GM23338 (cell line): ENCODE measurements around the gene HPS5. TPM values are rescaled to one million over a fixed set of nuclear protein-coding genes. Genes with fewer than 3 reads are reported as not detected.

Experiments
- ATAC-seq: fragments of 200-7000 bp; cut with Tn5 transposase; 3 replicates; pipeline ENCODE4 v1.9.1; 2020
- DNase-seq: peaks from one replicate; pipeline ENCODE4 v3.0.0-alpha.2; 2015; ENCODE audit warnings: low spot score
- H2AFZ ChIP-seq: fragments of 200-600 bp; sonication (generic); 2 replicates; pipeline ENCODE4 v1.8.0; 2016; ENCODE audit warnings: antibody characterized with exemption, mild to moderate bottlenecking, moderate library complexity
- H3F3A ChIP-seq: fragments of 200-600 bp; sonication (generic); replicated peaks from 2 replicates; pipeline ENCODE4 v1.8.0; 2017; ENCODE audit warnings: antibody characterized with exemption, mixed run types, low read depth
- H3K27ac ChIP-seq: fragments of 200-600 bp; sonication (generic); 2 replicates; pipeline ENCODE4 v1.6.1; 2016; ENCODE audit warnings: low read depth
- H3K27me3 ChIP-seq: fragments of 200-600 bp; sonication (generic); 2 replicates; pipeline ENCODE4 v1.8.0; 2016; ENCODE audit warnings: mild to moderate bottlenecking, mixed run types, moderate library complexity; ENCODE audit not compliant: insufficient read depth
- H3K36me3 ChIP-seq: fragments of 200-600 bp; sonication (generic); 2 replicates; pipeline ENCODE4 v1.8.0; 2016; ENCODE audit warnings: mild to moderate bottlenecking; ENCODE audit not compliant: insufficient read depth
- H3K4me1 ChIP-seq: fragments of 200-600 bp; sonication (generic); 2 replicates; pipeline ENCODE4 v1.8.0; 2016; ENCODE audit warnings: mild to moderate bottlenecking, moderate library complexity; ENCODE audit not compliant: insufficient read depth
- H3K4me2 ChIP-seq: fragments of 200-600 bp; sonication (generic); 2 replicates; pipeline ENCODE4 v1.7.1; 2017; ENCODE audit warnings: mixed run types
- H3K4me3 ChIP-seq: fragments of 200-600 bp; sonication (generic); 2 replicates; pipeline ENCODE4 v1.6.1; 2016; ENCODE audit warnings: mixed run types
- H3K79me2 ChIP-seq: fragments of 200-600 bp; sonication (generic); replicated peaks from 2 replicates; pipeline ENCODE4 v1.8.0; 2017; ENCODE audit warnings: mild to moderate bottlenecking; ENCODE audit not compliant: insufficient read depth
- H3K9me2 ChIP-seq: fragments of 200-600 bp; sonication (generic); 2 replicates; pipeline ENCODE4 v1.8.0; 2017; ENCODE audit not compliant: insufficient read depth
- H4K20me1 ChIP-seq: fragments of 200-600 bp; sonication (generic); replicated peaks from 2 replicates; pipeline ENCODE4 v1.8.0; 2017; ENCODE audit warnings: mild to moderate bottlenecking; ENCODE audit not compliant: insufficient read depth
- H3K27ac Mint-ChIP-seq: 2 replicates; pipeline ENCODE4 v1.8.0; 2020; ENCODE audit warnings: inconsistent platforms, mild to moderate bottlenecking, moderate library complexity, mixed read lengths
- H3K27me3 Mint-ChIP-seq: 3 replicates; pipeline ENCODE4 v1.8.0; 2022; ENCODE audit warnings: low read depth, mild to moderate bottlenecking, moderate library complexity, mixed read lengths, inconsistent platforms; ENCODE audit not compliant: insufficient read depth, poor library complexity
- H3K36me3 Mint-ChIP-seq: 3 replicates; pipeline ENCODE4 v1.8.0; 2021; ENCODE audit warnings: low read depth, mild to moderate bottlenecking, inconsistent platforms, moderate library complexity, mixed read lengths
- H3K4me1 Mint-ChIP-seq: 3 replicates; pipeline ENCODE4 v1.8.0; 2020; ENCODE audit warnings: mild to moderate bottlenecking, inconsistent platforms, mixed read lengths
- H3K4me3 Mint-ChIP-seq: 3 replicates; pipeline ENCODE4 v1.8.0; 2021; ENCODE audit warnings: moderate library complexity, mild to moderate bottlenecking, inconsistent platforms, mixed read lengths
- H3K9me3 Mint-ChIP-seq: 3 replicates; pipeline ENCODE4 v1.8.0; 2020; ENCODE audit warnings: moderate library complexity, mild to moderate bottlenecking, inconsistent platforms, mixed read lengths
- CREB1 ChIP-seq: fragments of 250-450 bp; sonication (Bioruptor Pico); IDR thresholded peaks from 2 replicates; pipeline ENCODE4 v1.5.0; 2020; ENCODE audit warnings: low read depth, mild to moderate bottlenecking, moderate library complexity
- ETS1 ChIP-seq: IDR thresholded peaks from 2 replicates; pipeline ENCODE4 v1.6.1; 2016; ENCODE audit warnings: antibody characterized with exemption
- EZH2phosphoT487 ChIP-seq: fragments of 200-600 bp; sonication (generic); IDR thresholded peaks from one replicate; pipeline ENCODE4 v1.8.1; 2018; ENCODE audit warnings: antibody characterized with exemption; ENCODE audit not compliant: unreplicated experiment
- JUNB ChIP-seq: IDR thresholded peaks from one replicate; pipeline ENCODE4 v1.6.1; 2016; ENCODE audit warnings: antibody characterized with exemption; ENCODE audit not compliant: unreplicated experiment
- NANOG ChIP-seq: IDR thresholded peaks from 2 replicates; pipeline ENCODE4 v1.6.1; 2016; ENCODE audit warnings: antibody characterized with exemption, borderline replicate concordance
- POLR2AphosphoS5 ChIP-seq: IDR thresholded peaks from 2 replicates; pipeline ENCODE4 v1.6.1; 2016; ENCODE audit warnings: antibody characterized with exemption, low read depth
- REST ChIP-seq: IDR thresholded peaks from one replicate; pipeline ENCODE4 v1.6.1; 2018; ENCODE audit warnings: antibody characterized with exemption; ENCODE audit not compliant: unreplicated experiment
- STAT1 ChIP-seq: IDR thresholded peaks from one replicate; pipeline ENCODE4 v1.6.1; 2016; ENCODE audit warnings: antibody characterized with exemption; ENCODE audit not compliant: unreplicated experiment
- ZNF114 ChIP-seq: fragments of 250-450 bp; sonication (Bioruptor Pico); IDR thresholded peaks from 2 replicates; pipeline ENCODE4 v1.5.0; 2020; ENCODE audit warnings: mild to moderate bottlenecking, moderate library complexity
- ZNF331 ChIP-seq: fragments of 250-450 bp; sonication (Bioruptor Pico); IDR thresholded peaks from 2 replicates; pipeline ENCODE4 v1.5.0; 2020; ENCODE audit warnings: low read depth, mild to moderate bottlenecking, moderate library complexity
- ZNF462 ChIP-seq: fragments of 250-450 bp; sonication (Bioruptor Pico); IDR thresholded peaks from 2 replicates; pipeline ENCODE4 v1.5.0; 2020; ENCODE audit warnings: mild to moderate bottlenecking, moderate library complexity
- polyA plus RNA-seq: library from polyadenylated mRNA; unstranded; fragments of >200 nt; fragmentation: Nextera tagmentation; extraction: Ambion mirVana; gene quantifications from 2 replicates; pipeline ENCODE4 v1.2.1, GENCODE V29; 2016
- total RNA-seq: library from RNA; depleted of rRNA; stranded (reverse); fragments of >200 nt; shearing (Covaris generic); gene quantifications from 2 replicates; pipeline ENCODE4 v1.2.3, GENCODE V29; 2014

The HPS5 gene
- total and polyA plus RNA-seq, 2 experiments from 2014 or later = 11.5 to 18.6 TPM

- no peaks in the 10 kb centered on the region; the same call in none of the 2 replicates for H4K20me1 ChIP-seq
- H3K79me2 ChIP-seq = peaks cover 68% of the 10 kb centered on the region
- Mint-ChIP-seq H3K27me3 (no peaks in the 10 kb centered on the region), H3K9me3 (no peaks in the 10 kb centered on the region), H3K27ac (peak overlapping the region; percentile 92), H3K4me1 (peaks cover 2% of the 10 kb centered on the region; the same call in 2 of the 3 replicates), H3K36me3 (peaks cover 28% of the 10 kb centered on the region), H3K4me3 (no peak overlapping the region)
- peak; percentile 17 for DNase-seq
- H3K4me3 ChIP-seq = no peak overlapping the region
- no peaks in the 10 kb centered on the region for H3K4me1 ChIP-seq
- TF ChIP-seq NANOG (no peak), ZNF462 (CRISPR knock-in tag) (no peak), ZNF331 (CRISPR knock-in tag) (no peak), REST (no peak), CREB1 (no peak), ZNF114 (CRISPR knock-in tag) (no peak), JUNB (no peak), STAT1 (no peak), ETS1 (no peak), EZH2phosphoT487 (no peak), POLR2AphosphoS5 (no peak)
- peaks cover 20% of the 10 kb centered on the region for H3K36me3 ChIP-seq
- no peaks in the 10 kb centered on the region for H3K9me2 ChIP-seq
- H3K4me2 ChIP-seq = no peak overlapping the region
- H2AFZ ChIP-seq = no peak overlapping the region
- H3F3A ChIP-seq = no peaks in the 10 kb centered on the region
- H3K27me3 ChIP-seq = no peaks in the 10 kb centered on the region
- peak overlapping the region; percentile 39; the same call in 1 of the 2 replicates for H3K27ac ChIP-seq
- no peak; the same call in 2 of the 3 replicates for ATAC-seq
Measured at GRCh38 chr11:18313965-18314763, 7.8 kb downstream of the HPS5 start.
